Testis (tissue), 2 donors: ENCODE measurements around the gene ZBTB47.

Experiments used
- POLR2A ChIP-seq: fragments of 450-650 bp; IDR thresholded peaks from one replicate; pipeline ENCODE4 v1.6.1; 2017; ENCODE audit warnings: antibody characterized with exemption, mild to moderate bottlenecking, moderate library complexity
- TF ChIP-seq, protein P1 (sequence below), 3 experiments: fragments of 450-650 bp in 2 of 3; fragments of 200-600 bp in 1 of 3; sonication (generic) in 1 of 3; IDR thresholded peaks; one replicate each; pipeline ENCODE4 v1.5.1; 2016 to 2019; ENCODE audit warnings: antibody characterized with exemption in 3 of 3, mild to moderate bottlenecking in 2 of 3, moderate library complexity in 1 of 3

- TF ChIP-seq POLR2A: no peak
- TF ChIP-seq, protein P1, sequence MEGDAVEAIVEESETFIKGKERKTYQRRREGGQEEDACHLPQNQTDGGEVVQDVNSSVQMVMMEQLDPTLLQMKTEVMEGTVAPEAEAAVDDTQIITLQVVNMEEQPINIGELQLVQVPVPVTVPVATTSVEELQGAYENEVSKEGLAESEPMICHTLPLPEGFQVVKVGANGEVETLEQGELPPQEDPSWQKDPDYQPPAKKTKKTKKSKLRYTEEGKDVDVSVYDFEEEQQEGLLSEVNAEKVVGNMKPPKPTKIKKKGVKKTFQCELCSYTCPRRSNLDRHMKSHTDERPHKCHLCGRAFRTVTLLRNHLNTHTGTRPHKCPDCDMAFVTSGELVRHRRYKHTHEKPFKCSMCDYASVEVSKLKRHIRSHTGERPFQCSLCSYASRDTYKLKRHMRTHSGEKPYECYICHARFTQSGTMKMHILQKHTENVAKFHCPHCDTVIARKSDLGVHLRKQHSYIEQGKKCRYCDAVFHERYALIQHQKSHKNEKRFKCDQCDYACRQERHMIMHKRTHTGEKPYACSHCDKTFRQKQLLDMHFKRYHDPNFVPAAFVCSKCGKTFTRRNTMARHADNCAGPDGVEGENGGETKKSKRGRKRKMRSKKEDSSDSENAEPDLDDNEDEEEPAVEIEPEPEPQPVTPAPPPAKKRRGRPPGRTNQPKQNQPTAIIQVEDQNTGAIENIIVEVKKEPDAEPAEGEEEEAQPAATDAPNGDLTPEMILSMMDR (IDR thresholded peaks at IDR 0.05): no peak
Observed at GRCh38 chr3:42662813-42663535, 9.5 kb downstream of the ZBTB47 start.
